ENCODE measurements around the gene OSR1.
"Not testable (repeated sequence)": the region's sequence is repeated elsewhere in the genome, so short reads cannot be mapped to it uniquely, and the experiment has no call there.

OSR1 gene

DNA sequence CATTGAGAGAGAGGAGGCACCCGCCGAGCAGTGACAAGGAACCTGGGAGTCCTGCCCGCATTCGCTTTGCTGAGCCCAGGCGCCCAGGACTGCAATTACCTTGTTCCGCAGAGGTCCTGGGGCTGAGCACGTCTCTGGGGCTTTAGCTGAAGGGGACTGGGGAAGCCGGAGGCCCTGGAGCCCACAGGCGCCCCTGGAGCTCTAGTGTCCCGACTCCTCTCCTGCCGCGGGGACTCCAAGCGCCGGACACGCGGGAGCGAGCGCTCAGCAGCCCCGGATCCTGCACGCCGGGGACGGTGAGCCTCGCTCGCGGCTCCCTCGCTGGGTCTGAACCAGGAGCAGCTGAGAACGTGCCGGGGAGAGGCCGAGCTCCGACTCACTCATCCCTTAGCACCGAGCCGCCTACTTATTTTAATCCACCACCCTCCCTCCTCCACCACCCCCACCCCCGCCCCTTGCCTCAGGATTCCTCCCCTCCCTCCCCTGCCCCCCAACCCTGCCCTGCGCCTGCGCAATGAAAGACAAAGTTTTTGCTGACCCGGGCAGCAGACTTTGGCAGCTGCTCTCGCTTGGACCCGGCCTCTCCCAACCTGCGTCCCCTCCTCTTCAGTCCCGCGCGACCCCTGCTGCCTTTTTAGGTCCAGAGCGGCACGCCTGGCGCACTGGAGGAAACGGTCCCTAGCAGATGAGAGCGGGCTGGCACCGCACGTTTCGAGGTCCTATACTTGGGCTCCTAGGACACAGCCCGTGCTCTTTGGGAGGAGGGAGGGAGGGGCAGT lies at the start of gene OSR1:
Gene OSR1, minus strand, starts transcription at position 382 of the 779 bp plus-strand sequence. CDS start 4,818 bp downstream, outside the sequence.
- peak; percentile 50 to 53 for DNase-seq (ENCODE audit: low read depth in 2 of 2)

DNA sequence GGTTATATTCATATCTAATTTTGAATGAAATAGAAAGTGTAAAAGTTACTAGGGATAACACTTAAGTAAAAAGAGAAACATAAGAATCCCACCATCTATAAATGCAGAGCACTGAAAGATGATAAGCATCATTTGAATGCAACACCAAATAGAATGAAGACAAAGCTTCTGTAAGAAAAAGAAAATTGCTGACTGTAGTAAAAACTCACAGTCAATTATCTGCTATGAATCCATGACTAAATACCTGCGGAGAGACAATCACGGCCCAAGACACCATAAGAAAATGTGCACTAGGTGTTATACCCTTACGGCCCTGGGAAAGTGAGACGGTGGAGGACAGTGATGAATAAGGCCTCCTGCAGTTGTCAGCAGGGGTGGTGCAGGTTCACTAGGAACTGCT lies 45.4 kb upstream of the OSR1 start:
- no peak for DNase-seq (ENCODE audit: low read depth in 2 of 2)

DNA sequence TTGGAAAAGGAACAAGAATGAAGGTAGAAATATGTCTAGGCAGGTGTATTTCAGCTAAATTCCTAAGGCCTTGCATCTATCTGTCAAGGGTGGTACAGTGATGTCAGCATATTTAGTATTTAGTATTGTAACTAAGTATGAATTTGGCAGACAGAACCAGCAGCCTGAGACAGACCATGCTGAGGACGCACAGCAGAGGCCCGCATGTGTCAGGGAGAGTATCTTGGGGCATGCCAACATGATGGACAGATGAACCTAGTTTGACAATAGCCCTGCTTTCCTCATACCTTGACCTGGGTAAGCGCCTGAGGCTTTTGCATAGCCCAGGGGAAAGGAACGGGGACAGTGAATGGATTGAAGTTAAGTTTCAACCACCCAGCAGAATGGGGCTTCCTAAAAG lies 33.8 kb upstream of the OSR1 start:
- no peak for DNase-seq (ENCODE audit: low read depth in 2 of 2)

DNA sequence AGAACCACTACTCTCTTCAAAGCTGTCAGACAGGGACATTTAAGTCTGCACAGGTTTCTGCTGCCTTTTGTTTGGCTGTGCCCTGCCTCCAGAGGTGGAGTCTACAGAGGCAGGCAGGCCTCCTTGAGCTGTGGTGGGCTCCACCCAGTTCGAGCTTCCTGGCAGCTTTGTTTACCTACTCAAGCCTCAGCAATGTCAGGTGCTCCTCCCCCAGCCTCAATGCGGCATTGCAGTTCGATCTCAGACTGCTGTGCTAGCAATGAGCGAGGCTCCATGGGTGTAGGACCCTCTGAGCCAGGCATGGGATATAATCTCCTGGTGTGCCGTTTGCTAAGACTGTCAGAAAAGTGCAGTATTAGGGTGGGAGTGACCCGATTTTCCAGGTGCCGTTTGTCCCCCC lies 31.0 kb upstream of the OSR1 start:
- DNase-seq (ENCODE audit: low read depth in 2 of 2) = not testable (repeated sequence)

DNA sequence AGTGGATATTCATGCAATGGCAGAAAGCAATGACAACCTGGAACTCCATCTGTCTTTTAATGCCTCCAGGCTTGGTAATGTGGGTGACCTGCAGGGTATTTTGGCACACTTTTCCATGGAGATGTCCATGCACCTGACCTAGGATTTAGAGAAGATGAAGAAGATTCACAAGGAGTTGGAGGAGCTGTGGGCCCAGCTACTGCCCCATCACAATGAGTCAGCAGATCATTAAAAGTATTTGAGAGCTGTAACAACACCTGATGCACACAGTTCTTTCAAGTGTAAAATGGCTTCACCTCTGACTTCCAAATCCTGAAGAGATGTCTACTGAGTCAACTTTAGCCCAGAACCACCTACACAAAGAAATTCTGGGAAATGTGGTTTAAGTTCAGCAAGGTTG lies 22.1 kb upstream of the OSR1 start:
- DNase-seq (ENCODE audit: low read depth in 2 of 2) = no peak

DNA sequence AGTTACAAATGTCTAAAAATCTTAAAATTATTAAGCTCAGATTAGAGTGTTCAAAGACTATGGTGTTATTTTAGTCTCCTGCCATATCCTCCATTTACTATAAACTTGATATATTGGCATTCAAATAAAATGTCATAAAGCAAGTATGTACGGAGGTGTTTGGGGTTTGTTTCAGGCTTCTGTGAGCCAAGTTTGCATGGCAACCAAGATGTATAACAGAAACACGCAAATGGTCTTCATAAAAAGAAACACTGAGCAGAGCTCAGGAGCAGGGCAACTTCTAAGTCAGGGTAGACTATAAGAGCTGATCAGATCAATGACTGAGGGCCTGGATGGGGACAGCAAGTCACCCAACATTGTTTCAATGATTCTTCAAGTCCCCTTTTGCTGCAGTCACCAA lies 20.5 kb upstream of the OSR1 start:
- DNase-seq (ENCODE audit: low read depth in 2 of 2) = no peak

DNA sequence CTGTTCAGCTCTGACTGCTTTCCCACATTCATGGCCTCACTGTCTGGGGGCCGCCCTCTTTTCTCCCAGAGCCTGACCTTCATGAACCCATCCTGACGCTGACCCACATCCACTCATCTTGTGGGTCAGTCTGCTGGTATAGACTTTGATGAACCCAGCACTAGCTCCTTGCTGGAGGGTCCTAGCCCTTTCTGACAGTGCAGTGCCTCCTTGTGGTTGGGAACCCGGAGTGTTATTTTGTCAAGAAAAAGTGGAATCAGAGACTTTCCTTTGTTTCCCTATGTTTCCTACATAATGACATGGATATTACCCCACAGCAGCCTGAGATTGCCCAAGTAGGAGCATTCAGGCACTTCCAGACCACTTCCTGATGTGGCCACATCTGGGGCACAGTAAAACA lies 19.3 kb upstream of the OSR1 start:
- DNase-seq (ENCODE audit: low read depth in 2 of 2) = no peak

DNA sequence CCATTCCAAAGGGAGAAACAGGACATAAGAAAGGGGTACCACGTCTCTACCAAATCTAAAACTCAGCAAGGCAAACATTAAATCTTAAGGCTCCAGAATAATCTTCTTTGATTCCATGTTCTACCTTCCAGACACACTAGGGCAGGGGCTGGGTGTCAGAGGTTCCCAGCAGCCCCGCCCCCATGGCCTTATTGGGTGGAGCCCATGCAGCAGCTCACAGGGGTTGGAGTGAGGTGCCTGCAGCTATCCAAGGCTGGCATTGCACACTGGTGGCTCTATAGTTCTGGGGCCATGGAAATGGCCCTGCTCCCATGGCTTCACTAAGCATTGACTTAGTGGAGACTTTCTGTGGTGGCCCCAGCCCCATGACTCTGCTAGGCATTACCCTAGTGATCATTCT lies 14.9 kb upstream of the OSR1 start:
- DNase-seq (ENCODE audit: low read depth in 2 of 2) = no peak

DNA sequence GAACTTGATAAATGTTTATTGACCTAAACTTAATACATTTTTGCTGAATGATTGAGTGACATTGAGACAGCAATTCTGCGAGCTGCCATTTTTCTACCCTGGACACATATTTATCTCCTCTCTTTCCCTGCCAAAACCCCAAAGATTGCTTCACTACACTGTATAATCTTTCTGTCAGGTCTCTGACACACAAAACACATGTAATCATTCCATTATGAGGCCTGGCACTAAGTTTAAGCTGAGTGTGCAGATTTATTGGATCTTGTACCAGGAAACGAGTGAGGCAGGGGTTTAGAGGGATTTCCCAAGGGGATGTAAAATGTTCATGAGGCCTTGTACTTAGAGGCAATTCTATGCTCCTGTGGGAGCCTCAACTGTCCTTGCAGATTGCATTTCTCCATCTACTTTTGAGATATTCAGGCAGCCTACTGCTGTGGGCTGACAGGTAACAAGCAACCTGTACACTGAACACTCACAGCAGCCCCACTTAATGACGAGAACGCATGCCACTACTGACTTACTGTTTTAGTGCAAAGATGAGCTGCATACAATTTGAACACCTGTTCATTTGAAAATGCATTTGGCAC lies 13.7 kb upstream of the OSR1 start:
- no peak for DNase-seq (ENCODE audit: low read depth in 2 of 2)

DNA sequence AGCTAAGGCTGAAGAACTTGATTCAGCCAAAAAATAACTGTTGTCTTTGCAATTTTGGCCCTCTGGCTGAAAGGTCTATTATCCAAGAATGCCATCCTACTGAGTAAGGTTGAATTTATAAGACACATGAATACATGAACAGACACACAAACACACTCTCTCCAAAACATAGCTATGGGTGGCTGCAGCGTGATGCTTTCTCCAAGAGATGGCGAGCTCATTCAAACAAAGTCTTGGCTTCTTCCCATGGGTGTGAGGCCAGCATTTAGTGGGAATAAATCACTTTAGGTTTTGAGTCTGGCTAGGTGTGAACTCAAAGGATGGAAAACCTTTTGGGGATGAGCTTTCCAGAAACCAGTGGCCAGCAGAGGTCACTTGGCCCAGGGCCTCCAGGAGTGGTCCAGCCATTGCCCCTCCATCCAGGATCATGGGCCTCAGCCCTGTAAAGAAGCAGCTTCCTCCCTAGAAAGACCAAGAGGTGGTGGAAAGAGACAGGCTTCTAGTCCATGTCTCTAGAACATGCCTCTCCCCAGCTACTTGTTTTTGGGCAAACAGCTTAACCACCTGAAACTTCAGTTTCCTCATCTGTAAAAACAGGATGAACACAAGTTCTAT lies 11.0 kb upstream of the OSR1 start:
- peak; percentile 39 to 42 for DNase-seq (ENCODE audit: low read depth in 2 of 2)

DNA sequence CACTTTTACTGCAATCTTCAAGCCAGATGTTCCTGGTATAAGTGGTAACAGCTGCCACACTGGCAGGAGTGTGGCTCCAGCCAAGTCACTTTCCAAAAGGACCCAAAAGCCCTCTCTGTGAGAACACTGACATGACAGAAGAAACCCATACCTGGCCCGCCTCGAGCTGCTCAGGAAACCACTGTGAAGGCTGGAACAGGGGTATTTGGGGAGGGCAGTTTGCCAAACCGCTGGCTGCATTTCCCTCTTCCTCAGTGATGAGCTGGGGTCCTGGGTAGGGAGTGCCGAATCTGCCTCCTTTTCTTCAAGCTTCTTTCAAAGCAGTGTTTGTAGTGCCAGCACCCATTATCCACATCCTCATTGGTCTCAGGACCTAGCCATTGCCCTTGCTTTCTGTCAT lies 10.3 kb upstream of the OSR1 start:
- no peak for DNase-seq (ENCODE audit: low read depth in 2 of 2)

DNA sequence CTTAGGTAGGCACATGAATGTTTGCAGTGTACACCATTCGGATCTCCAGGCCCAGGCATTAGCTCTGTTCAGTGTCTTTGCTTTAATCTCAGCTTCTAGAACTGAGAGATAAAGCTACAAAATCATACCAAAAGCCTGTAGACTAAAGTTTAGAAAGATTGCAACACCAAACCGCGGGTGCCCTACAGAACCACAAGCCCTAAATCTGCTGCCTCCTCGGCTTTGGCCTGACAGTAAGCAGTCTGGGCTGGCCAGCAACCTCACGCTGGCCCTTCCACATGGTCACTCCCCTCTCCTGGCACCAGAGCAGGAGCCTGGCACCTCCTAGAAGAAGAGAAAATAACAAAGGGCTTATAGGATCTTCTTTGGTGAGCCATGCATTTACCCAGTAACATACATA lies 8.9 kb upstream of the OSR1 start:
- DNase-seq (ENCODE audit: low read depth in 2 of 2) = no peak

DNA sequence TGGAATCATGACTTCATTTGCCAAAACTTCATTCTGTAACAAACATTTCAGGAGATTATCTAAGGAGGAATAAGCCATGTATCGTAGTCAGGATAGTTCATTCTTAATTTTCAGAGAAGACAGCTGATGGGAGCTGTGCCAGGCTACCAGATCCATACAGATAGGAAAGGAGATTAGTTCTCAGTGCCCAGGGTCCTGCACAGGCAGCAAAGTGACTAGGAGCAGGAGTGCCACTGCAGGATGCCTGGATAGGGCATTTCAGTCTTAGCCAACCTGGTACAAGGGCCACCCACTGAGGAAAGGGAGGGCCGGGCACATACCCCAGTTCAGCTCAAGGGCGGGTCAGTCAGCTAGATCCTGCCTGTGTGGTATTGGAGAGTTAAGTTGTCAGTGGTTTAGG lies 6.7 kb upstream of the OSR1 start:
- DNase-seq (ENCODE audit: low read depth in 2 of 2) = no peak

DNA sequence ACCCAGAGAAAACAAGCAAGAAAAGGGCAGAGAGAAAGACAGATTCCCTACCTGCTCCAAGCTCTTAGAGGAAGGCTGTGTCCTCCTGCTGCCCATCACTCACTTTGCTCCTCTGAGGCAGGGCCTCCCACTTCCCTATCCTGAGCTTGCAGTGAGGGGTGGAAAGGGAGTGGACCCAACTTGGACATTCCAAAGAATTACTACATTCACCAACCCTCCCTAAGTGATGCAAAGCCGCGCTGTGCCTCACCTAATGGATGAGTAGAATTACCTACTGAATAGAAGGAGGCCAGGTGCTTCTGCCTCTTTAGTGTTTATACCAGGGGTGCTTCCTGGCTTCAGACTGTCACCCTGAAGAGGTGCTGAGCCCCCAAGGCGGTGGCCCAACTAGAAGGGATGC lies 5.6 kb upstream of the OSR1 start:
- DNase-seq (ENCODE audit: low read depth in 2 of 2) = no peak

DNA sequence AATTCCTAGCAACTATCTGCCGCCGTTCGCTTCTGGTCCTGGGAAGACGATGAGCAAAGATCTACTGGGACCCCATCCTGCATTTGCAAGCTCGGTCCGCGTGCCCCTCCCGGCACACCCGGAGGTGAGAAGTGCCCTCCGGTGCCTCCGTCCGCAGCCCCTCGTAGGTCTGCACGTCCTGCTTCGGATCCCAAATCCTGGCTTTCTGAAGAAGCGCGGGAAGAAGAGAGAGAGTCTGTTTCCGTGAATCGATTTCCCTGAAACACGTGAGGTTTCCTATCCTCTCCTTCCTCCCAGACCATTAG lies 5.0 kb upstream of the OSR1 start:
- no peak for DNase-seq (ENCODE audit: low read depth in 2 of 2)

DNA sequence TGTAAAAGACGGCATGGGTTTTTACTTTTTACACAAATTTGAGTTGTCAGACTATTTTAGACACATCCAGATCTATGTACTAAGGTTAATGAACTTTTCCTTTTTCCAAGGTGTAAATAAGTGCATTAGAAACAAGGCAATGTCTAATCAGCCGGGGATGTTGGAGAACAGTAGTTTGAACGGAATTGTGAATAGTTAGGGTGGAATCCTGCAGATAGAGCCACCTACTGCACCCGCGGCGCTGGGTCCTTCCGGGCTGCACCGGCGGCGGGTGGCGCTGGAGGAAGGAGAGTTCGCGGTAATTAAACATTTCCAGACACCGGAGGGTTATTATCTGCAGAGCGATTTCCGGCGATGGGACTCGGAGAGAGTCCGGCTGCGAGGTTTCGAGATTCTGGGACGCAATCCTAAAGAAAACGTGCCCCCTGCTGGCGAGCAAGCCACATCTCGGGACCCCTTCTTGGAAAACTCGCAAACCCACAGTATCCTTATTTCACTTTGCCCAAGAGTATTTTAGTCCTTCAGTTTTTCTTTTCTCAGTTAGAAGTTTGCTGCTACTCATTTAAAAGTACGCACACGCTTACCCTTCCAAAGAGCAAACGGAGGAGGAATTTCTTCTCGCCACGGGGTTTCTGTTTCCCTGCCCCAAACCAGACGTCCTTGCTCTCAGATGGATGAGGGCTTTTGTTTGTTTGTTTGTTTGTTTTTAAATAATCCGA lies 4.5 kb upstream of the OSR1 start:
- DNase-seq (ENCODE audit: low read depth in 2 of 2) = peak; percentile 68 to 70

DNA sequence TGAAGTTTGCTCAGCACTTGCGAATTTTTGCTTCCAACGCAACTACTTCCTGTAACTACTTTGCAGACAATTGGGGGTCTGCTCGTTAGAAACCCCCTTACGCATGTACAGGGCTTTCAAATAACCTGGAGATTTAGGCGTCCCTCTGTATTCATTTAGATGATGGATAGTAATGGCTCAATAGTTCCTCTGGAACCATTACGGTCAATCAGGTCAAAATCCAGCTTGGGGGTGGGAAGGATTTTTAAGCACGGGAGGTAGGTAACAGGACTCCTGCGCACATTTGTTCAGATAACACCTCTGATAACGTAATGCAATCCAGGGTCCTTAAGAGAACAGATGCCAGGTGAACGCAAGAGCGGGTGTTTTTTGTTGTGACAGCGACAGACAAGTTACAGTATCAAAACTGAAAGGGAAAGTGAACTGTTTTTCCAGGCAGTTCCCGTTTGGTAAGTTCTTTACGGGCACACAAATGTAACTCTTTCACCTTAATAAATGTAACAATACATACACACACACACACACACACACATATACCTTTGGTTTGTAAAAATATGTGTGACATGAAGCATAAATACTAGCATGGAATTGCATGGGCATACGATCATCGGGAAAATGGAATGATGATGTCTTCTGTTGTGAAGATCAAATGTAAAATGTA lies 3.8 kb upstream of the OSR1 start:
- DNase-seq (ENCODE audit: low read depth in 2 of 2) = no peak

DNA sequence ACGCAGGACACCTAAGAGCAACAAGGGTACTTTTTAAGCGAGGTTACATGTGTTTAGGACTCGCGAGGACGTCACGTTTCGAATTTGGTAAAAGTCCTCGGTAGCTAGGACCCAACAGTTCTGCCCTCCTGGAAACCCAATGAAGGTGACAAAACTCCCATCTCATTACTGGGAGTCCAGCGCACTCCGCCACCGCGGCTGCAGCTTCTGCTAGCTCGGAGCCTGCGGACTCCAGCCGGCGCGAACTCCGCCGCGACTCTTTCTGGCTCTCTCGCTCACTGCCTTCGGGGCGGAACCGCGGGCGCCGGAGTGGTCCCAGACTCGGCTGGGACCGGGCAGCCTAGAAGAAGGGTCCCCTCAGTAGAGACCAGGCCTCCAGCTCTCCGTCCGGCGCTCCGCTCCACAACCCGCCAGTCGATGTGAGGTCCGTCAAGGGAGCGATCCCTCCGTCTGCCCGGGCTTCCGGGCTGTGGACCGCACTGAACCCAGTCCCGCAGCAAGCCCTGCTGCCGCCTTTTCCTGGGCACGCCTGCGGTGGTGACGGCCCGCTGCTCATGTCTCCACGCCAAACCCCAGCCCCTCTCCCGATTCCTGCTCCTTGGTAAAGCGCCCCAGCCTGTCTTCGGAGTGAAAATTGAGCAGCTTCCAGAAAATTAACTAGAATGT lies 3.0 kb upstream of the OSR1 start:
- DNase-seq (ENCODE audit: low read depth in 2 of 2) = no peak

DNA sequence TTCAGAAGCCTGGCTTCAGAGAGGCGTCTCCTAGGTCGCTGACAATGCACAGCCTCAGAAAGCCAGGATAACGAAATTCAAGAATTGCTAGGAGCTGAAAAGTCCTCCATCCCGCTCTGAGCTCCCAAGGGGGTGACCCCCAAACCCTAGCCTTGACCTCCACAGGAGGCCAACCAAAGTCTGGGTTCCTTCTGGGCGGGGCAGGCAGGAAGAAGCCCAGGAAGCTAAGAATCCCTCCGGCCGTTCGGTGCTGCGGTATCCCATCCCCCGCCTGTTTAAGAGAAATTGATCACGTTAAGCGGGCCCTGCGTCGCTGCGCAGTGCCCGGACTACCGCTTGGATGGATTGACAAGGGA lies 2.5 kb upstream of the OSR1 start:
- no peak for DNase-seq (ENCODE audit: low read depth in 2 of 2)

DNA sequence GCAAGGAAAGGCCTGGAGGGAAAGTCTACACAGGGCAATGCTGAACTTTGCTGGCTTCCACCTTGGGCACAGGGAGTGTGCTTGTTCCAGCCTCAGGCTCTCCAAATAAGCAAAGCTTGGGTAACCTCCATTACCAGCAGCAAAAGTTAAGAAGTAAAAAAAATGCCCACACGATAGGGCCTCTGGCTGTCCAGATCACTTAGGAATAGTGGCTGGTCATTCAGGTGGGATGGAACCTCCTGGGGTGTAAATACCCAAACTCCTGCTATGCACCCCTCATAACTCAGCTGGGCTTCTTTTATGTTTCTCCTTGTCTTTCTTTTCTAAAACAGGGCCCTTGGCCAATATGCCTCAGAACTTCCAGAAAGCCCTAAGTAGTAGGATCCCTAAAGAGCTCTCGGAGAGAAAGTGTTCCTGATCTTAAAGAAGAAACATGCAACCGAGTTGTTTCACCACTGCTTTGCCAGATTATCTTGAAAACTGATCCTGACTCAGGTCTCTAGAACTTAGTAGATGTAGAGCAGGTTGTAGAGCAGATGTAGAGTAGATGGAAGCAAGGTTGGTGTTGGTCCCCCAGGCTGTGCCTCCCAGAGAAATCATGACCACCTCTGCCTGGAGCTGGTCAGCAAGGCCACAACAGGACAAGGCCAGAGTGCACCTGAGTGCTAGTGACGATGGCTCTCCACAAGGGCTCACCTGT lies 2.0 kb upstream of the OSR1 start:
- no peak for DNase-seq (ENCODE audit: low read depth in 2 of 2)

DNA sequence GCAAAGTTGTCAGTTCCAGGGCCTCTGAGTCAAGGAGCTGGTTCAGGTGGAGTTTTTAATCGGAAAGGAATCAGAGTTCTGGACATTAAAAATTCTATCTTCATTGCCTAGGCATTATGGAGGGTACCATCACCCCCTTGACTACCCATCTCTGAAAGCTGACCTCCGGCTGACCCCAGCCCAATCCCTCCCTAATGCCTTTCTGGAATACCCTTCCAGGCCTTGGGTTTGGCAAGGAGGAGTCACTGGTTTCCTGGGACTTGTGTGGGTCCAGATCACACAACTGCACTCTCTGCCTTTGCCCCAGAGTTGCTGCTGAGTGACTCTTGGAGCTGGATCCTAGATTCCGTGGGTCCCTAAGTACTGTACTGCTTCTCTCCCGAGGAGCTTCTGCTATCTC lies 1.0 kb upstream of the OSR1 start:
- DNase-seq (ENCODE audit: low read depth in 2 of 2) = no peak

All from fibroblast of skin of left biceps (primary cell).